Retinal pigment epithelial cell (primary cell): ENCODE results near the gene TTLL5.

Source experiments
- DNase-seq: peaks from one replicate; pipeline ENCODE4 v3.0.0-alpha.2; 2010; ENCODE audit warnings: low read depth
- H3K4me3 ChIP-seq: 2 replicates; pipeline ENCODE4 v1.5.1; 2011; ENCODE audit warnings: mild to moderate bottlenecking, low read length, control low read depth, moderate library complexity
- TF ChIP-seq, protein P1 (sequence below): conservative IDR thresholded peaks from 2 replicates; pipeline ENCODE4 v1.5.1; 2011; ENCODE audit warnings: low read depth, low read length, control low read depth, inconsistent platforms

The TTLL5 gene

DNA sequence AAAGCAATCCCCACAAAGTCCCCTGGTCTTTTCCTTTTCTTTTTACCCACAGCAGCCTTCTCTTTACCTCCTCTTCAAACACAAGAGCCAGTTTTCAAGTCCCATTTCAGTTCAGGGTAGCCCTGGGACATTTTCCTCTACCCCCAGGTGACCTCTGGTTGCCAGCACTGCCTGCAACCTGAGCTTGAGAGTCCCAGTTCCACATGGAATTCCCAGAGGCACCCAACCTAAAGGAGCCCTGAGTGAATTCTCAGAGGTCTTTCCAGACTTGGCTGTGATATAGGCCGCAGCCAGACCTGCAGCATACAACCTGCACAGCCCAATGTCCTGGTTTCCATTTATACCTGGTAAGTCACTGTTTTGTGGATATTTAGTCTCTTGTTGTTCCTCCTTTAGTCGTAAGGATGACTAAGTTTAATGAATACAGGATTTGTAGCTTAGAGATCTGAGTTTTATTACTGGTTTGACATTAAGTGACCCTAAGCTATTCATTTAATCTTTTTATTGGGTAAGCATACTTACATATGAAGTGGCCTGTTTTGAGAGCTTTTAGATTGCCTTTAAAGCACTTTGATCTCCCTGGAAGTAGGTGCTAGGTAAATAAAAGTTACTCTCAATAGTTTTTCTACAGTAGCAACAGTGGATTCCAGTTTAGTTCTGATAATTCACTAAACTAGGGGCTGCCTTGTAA, 160.9 kb downstream of the TTLL5 start:
- H3K4me3 ChIP-seq, result no peak overlapping the region
- no peak for DNase-seq
- TF ChIP-seq, protein P1, sequence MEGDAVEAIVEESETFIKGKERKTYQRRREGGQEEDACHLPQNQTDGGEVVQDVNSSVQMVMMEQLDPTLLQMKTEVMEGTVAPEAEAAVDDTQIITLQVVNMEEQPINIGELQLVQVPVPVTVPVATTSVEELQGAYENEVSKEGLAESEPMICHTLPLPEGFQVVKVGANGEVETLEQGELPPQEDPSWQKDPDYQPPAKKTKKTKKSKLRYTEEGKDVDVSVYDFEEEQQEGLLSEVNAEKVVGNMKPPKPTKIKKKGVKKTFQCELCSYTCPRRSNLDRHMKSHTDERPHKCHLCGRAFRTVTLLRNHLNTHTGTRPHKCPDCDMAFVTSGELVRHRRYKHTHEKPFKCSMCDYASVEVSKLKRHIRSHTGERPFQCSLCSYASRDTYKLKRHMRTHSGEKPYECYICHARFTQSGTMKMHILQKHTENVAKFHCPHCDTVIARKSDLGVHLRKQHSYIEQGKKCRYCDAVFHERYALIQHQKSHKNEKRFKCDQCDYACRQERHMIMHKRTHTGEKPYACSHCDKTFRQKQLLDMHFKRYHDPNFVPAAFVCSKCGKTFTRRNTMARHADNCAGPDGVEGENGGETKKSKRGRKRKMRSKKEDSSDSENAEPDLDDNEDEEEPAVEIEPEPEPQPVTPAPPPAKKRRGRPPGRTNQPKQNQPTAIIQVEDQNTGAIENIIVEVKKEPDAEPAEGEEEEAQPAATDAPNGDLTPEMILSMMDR, result no peak

GRCh38 chr14:75822522-75823141, 161.6 kb downstream of the TTLL5 start:
- no peak overlapping the region for H3K4me3 ChIP-seq
- no peak for DNase-seq
- TF ChIP-seq, protein P1, result no peak

DNA sequence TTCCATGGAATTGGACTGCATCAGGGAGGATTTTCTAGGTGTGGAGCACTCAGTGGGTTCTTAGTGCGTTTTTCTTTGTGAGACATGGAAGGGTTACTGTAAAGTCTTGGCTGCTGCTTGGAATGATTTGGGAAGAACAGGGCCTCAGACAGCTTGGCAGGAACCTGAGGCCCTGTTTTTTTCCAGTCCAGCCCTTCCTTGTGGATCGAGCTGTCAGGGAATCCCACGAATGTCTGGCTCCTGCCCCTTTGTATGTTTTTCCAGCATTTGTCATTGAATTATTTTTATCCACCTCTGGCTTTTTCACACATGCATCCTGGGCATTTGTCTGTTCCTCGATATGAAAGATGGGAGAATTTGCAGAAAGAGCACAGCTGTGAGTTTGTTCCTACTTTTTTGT, 162.3 kb downstream of the TTLL5 start:
- H3K4me3 ChIP-seq, result no peak overlapping the region
- DNase-seq, result no peak
- TF ChIP-seq, protein P1, result no peak

GRCh38 chr14:75824318-75824717, 163.3 kb downstream of the TTLL5 start:
- DNase-seq, result no peak
- TF ChIP-seq, protein P1, result no peak
- no peak overlapping the region for H3K4me3 ChIP-seq

- TF ChIP-seq, protein P1, result no peak
- no peak for DNase-seq
- H3K4me3 ChIP-seq, result no peak overlapping the region
Observed at GRCh38 chr14:75825147-75825592, 164.1 kb downstream of the TTLL5 start.

GRCh38 chr14:75826599-75826998, 165.6 kb downstream of the TTLL5 start:
- no peak for DNase-seq
- H3K4me3 ChIP-seq, result no peak overlapping the region
- TF ChIP-seq, protein P1, result no peak

DNA sequence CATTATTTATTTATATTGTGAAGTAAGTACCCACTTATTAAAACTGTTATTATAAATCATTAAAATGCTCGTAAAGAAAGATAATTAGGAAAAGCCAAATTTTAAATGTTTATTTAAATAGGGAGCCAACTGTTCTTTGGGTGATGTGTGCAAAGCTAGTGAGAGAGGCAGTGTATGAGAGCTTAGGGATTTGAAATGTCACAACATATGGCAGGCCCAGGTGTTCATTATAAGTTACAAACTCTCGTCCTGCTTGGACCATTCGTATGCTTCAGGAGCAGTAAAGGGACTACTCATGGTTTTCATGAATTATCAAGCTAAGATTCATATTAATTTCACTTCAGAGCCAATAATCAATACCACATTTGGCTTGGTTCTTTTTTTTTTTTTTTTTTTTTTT, 166.3 kb downstream of the TTLL5 start:
- DNase-seq, result no peak
- TF ChIP-seq, protein P1, result no peak
- H3K4me3 ChIP-seq, result no peak overlapping the region
